SK-N-SH treated with all-trans-retinoic acid at 6 μM for 48 hours (cell line): ENCODE results near the gene PRDM10.

Source experiments
- ATAC-seq: fragments of 200-7000 bp; cut with Tn5 transposase; 3 replicates; pipeline ENCODE4 v1.9.1; 2020; ENCODE audit warnings: mild to moderate bottlenecking, moderate library complexity
- ARNTL ChIP-seq: fragments of 450-650 bp; formaldehyde crosslinking; IDR thresholded peaks from 2 replicates; pipeline ENCODE4 v1.5.0; 2020; ENCODE audit warnings: low read depth, mild to moderate bottlenecking, moderate library complexity, borderline replicate concordance
- BACH2 ChIP-seq: fragments of 250-450 bp; sonication (Bioruptor Pico); IDR thresholded peaks from 2 replicates; pipeline ENCODE4 v1.9.0; 2021; ENCODE audit warnings: mild to moderate bottlenecking, borderline replicate concordance
- CSDC2 ChIP-seq: fragments of 250-450 bp; sonication (Bioruptor Pico); IDR thresholded peaks from 2 replicates; pipeline ENCODE4 v1.5.0; 2020; ENCODE audit warnings: mild to moderate bottlenecking, moderate library complexity
- ESRRG ChIP-seq: fragments of 250-450 bp; sonication (Bioruptor Pico); IDR thresholded peaks from 2 replicates; pipeline ENCODE4 v1.6.1; 2021; ENCODE audit warnings: mild to moderate bottlenecking
- GLIS3 ChIP-seq: fragments of 250-450 bp; sonication (Bioruptor Pico); IDR thresholded peaks from 2 replicates; pipeline ENCODE4 v1.5.0; 2020; ENCODE audit warnings: mild to moderate bottlenecking, moderate library complexity
- ISL1 ChIP-seq: fragments of 250-450 bp; sonication (Bioruptor Pico); IDR thresholded peaks from 2 replicates; pipeline ENCODE4 v2.1.2; 2022; ENCODE audit warnings: mild to moderate bottlenecking, moderate library complexity
- OSR1 ChIP-seq: fragments of 250-450 bp; sonication (Bioruptor Pico); IDR thresholded peaks from 2 replicates; pipeline ENCODE4 v1.8.0; 2022; ENCODE audit warnings: moderate library complexity, mild to moderate bottlenecking, inconsistent platforms
- RARB ChIP-seq: fragments of 250-450 bp; sonication (Bioruptor Pico); IDR thresholded peaks from 2 replicates; pipeline ENCODE4 v1.8.0; 2021; ENCODE audit warnings: mild to moderate bottlenecking, moderate library complexity
- SNAI2 ChIP-seq: fragments of 250-450 bp; sonication (Bioruptor Pico); IDR thresholded peaks from 2 replicates; pipeline ENCODE4 v1.5.0; 2020; ENCODE audit warnings: mild to moderate bottlenecking, moderate library complexity
- TCF4 ChIP-seq: fragments of 250-450 bp; sonication (Bioruptor Pico); IDR thresholded peaks from 2 replicates; pipeline ENCODE4 v1.8.0; 2021; ENCODE audit warnings: mild to moderate bottlenecking, moderate library complexity, borderline replicate concordance
- TOX ChIP-seq: fragments of 250-450 bp; sonication (Bioruptor Pico); IDR thresholded peaks from 2 replicates; pipeline ENCODE4 v1.8.0; 2021; ENCODE audit warnings: mild to moderate bottlenecking, moderate library complexity, borderline replicate concordance
- TSHZ2 ChIP-seq: fragments of 250-450 bp; sonication (Bioruptor Pico); IDR thresholded peaks from 2 replicates; pipeline ENCODE4 v1.5.0; 2020; ENCODE audit warnings: mild to moderate bottlenecking, moderate library complexity
- ZC3H10 ChIP-seq: fragments of 250-450 bp; sonication (Bioruptor Pico); IDR thresholded peaks from 2 replicates; pipeline ENCODE4 v1.5.1; 2021; ENCODE audit warnings: mild to moderate bottlenecking, moderate library complexity
- ZFP3 ChIP-seq: fragments of 250-450 bp; sonication (Bioruptor Pico); IDR thresholded peaks from 2 replicates; pipeline ENCODE4 v1.5.0; 2020; ENCODE audit warnings: mild to moderate bottlenecking, moderate library complexity
- ZFP30 ChIP-seq: fragments of 450-650 bp; formaldehyde crosslinking; IDR thresholded peaks from 2 replicates; pipeline ENCODE4 v1.5.0; 2022; ENCODE audit warnings: mild to moderate bottlenecking, moderate library complexity
- ZNF565 ChIP-seq: fragments of 450-650 bp; formaldehyde crosslinking; conservative IDR thresholded peaks from 2 replicates; pipeline ENCODE4 v1.5.0; 2020; ENCODE audit warnings: low read depth, mild to moderate bottlenecking, moderate library complexity
- ZNF70 ChIP-seq: fragments of 450-650 bp; formaldehyde crosslinking; IDR thresholded peaks from 2 replicates; pipeline ENCODE4 v1.5.0; 2020; ENCODE audit warnings: mild to moderate bottlenecking, moderate library complexity
- ZNF8 ChIP-seq: fragments of 450-650 bp; formaldehyde crosslinking; IDR thresholded peaks from 2 replicates; pipeline ENCODE4 v1.5.0; 2020; ENCODE audit warnings: mild to moderate bottlenecking, moderate library complexity
- TF ChIP-seq, protein P1 (sequence below): fragments of 250-450 bp; sonication (Bioruptor Pico); IDR thresholded peaks from 2 replicates; pipeline ENCODE4 v1.8.0; 2020; ENCODE audit warnings: mild to moderate bottlenecking, moderate library complexity, borderline replicate concordance
- TF ChIP-seq, protein P2 (sequence below): fragments of 250-450 bp; sonication (Bioruptor Pico); IDR thresholded peaks from 2 replicates; pipeline ENCODE4 v1.5.1; 2020; ENCODE audit warnings: low read depth, mild to moderate bottlenecking, moderate library complexity
- TF ChIP-seq, protein P3 (sequence below): fragments of 250-450 bp; sonication (Bioruptor Pico); IDR thresholded peaks from 2 replicates; pipeline ENCODE4 v1.8.0; 2021; ENCODE audit warnings: low read depth, mild to moderate bottlenecking, moderate library complexity, borderline replicate concordance

The PRDM10 gene

GRCh38 chr11:129894278-129895125, 108.1 kb downstream of the PRDM10 start (continued):
- TF ChIP-seq TSHZ2 (CRISPR knock-in tag) = no peak
- TF ChIP-seq BACH2 (CRISPR knock-in tag) = no peak

GRCh38 chr11:129888451-129888850, 114.2 kb downstream of the PRDM10 start:
- ATAC-seq = no peak
- TF ChIP-seq, protein P1, sequence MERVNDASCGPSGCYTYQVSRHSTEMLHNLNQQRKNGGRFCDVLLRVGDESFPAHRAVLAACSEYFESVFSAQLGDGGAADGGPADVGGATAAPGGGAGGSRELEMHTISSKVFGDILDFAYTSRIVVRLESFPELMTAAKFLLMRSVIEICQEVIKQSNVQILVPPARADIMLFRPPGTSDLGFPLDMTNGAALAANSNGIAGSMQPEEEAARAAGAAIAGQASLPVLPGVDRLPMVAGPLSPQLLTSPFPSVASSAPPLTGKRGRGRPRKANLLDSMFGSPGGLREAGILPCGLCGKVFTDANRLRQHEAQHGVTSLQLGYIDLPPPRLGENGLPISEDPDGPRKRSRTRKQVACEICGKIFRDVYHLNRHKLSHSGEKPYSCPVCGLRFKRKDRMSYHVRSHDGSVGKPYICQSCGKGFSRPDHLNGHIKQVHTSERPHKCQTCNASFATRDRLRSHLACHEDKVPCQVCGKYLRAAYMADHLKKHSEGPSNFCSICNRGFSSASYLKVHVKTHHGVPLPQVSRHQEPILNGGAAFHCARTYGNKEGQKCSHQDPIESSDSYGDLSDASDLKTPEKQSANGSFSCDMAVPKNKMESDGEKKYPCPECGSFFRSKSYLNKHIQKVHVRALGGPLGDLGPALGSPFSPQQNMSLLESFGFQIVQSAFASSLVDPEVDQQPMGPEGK (CRISPR knock-in tag) = no peak
- TF ChIP-seq ZFP3 (CRISPR knock-in tag) (no peak), ARNTL (CRISPR knock-in tag) (no peak), TSHZ2 (CRISPR knock-in tag) (no peak), ZNF565 (CRISPR knock-in tag) (no peak), TCF4 (CRISPR knock-in tag) (no peak), RARB (CRISPR knock-in tag) (no peak), BACH2 (CRISPR knock-in tag) (no peak), OSR1 (CRISPR knock-in tag) (no peak)

DNA sequence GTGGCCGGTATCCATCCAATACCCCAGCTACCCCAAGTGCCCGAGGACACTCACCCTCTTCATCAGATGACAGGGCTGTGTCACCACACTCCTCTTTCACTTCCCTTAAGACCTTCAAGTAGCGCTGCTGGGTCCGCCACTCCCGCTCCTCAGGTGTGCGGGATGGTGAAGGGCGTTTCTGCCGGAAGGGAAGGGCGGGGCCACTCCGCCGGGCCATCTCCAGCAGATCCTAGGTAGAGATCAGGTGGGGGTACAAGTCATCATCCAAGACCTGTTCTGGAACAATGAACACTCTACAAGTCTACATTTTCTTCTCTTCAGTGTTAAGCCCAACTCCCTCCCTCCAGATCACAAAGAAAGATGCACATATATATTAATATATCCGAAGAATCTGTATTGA, 117.3 kb downstream of the PRDM10 start:
- TF ChIP-seq ISL1 (CRISPR knock-in tag) (no peak), BACH2 (CRISPR knock-in tag) (no peak), CSDC2 (CRISPR knock-in tag) (no peak), ZNF8 (no peak), ARNTL (CRISPR knock-in tag) (no peak), TCF4 (CRISPR knock-in tag) (no peak), SNAI2 (CRISPR knock-in tag) (no peak), ZC3H10 (no peak), GLIS3 (CRISPR knock-in tag) (no peak), ESRRG (no peak), ZFP30 (CRISPR knock-in tag) (no peak), OSR1 (CRISPR knock-in tag) (no peak), ZFP3 (CRISPR knock-in tag) (no peak), TOX (CRISPR knock-in tag) (no peak), ZNF565 (CRISPR knock-in tag) (no peak), ZNF70 (no peak), RARB (CRISPR knock-in tag) (no peak)
- TF ChIP-seq, protein P1 (CRISPR knock-in tag) = no peak
- TF ChIP-seq, protein P2, sequence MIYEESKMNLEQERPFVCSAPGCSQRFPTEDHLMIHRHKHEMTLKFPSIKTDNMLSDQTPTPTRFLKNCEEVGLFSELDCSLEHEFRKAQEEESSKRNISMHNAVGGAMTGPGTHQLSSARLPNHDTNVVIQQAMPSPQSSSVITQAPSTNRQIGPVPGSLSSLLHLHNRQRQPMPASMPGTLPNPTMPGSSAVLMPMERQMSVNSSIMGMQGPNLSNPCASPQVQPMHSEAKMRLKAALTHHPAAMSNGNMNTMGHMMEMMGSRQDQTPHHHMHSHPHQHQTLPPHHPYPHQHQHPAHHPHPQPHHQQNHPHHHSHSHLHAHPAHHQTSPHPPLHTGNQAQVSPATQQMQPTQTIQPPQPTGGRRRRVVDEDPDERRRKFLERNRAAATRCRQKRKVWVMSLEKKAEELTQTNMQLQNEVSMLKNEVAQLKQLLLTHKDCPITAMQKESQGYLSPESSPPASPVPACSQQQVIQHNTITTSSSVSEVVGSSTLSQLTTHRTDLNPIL (CRISPR knock-in tag) = no peak
- TF ChIP-seq, protein P3, sequence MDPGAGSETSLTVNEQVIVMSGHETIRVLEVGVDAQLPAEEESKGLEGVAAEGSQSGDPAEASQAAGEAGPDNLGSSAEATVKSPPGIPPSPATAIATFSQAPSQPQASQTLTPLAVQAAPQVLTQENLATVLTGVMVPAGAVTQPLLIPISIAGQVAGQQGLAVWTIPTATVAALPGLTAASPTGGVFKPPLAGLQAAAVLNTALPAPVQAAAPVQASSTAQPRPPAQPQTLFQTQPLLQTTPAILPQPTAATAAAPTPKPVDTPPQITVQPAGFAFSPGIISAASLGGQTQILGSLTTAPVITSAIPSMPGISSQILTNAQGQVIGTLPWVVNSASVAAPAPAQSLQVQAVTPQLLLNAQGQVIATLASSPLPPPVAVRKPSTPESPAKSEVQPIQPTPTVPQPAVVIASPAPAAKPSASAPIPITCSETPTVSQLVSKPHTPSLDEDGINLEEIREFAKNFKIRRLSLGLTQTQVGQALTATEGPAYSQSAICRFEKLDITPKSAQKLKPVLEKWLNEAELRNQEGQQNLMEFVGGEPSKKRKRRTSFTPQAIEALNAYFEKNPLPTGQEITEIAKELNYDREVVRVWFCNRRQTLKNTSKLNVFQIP (CRISPR knock-in tag) = no peak
- no peak for ATAC-seq
